Myometrial cell (primary cell): Measurements from ENCODE around the gene LRRC9. TPM values are rescaled to one million over a fixed set of nuclear protein-coding genes. Genes with fewer than 3 reads are reported as not detected.

Experiments
- total RNA-seq: library from RNA; depleted of rRNA; stranded (reverse); fragments of >200 nt; gene quantifications from 2 replicates; pipeline ENCODE4 v1.2.3, GENCODE V29; 2015

LRRC9 gene
- not detected in 2 replicates for total RNA-seq

DNA sequence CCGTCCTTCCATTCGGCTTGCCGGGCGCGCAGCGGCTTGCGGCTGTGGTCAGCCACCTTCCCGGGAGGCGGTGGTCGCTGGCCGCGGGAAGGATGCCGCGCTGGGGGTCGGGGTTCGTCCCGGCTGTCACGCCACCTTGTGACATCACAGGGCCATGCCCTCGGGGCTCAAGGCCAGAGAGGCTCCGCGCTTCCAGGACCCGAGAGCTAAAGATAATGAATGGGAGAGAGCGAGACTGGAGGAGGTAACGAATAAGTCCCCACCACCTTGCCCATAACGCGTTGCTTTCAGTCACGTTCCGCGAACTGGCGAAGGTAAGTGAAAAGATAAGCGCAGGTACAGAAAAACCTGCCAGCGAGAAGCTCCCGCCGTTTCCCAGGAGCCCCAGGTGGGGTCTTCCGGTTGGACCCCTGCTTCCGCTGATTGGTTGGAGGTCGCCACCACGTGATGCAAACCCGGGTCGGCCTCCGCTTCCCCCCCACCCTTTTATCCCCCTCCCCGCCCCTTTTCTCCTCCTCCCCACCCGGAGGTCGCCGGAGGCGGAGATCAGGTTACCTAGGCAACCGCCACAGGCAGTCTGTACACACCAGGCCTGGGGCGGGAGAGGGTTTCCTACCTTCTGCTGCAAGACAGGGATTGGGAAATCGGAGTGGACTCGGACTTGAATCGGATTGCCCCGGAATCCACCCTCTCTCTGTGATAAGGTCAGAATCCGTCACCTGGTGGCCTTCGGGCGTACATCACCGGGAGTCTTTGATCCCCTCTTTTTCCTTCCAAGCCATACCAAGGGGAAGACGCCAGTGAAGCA is at the start of gene LRRC9:
Gene LRRC9, plus strand, starts transcription at position 575 of the 808 bp plus-strand sequence.

DNA sequence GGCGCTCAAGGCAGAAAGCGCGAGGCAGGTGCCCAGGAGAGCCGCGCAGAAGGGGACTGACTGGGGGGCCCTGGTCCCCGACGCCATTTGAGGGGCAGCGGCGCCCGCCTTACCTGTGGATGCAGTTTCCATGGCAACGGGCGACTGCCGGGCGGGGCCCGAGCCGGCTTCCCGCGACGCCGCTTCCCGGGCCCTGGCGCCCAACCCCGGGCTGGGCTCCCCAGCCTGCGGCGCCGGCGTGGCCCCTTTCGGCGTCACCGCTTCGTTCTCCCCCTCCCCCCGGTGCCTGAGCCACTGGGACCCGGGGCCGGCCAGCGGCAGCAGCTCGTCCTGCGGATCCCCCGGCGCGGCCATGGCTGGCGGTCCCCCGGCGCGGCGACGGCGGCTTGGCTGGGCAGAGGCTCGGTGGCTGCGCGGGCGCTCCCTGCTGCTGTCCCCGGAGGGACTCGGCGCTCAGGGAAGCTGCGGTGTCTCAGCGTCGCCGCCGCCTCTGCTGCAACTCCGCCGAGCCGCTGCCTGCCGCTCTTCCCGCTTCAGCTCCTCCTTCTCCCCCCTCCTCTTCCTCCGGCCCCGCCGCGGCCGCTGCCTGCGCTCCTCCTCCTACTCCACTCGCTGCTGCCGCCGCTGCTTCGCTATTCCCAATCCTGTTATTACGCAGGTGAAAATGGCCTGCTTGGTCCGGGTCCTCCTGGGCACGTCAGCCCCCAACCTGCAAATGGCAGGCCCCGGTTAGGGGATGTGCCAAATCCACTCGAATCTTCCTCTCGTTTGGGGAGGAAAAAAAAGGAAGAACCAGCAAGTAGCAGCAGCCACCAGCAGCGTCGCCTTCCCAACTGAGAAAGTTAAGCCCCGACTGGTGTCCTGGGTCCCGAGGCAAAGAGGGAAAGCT is 49.4 kb upstream of the LRRC9 start, which contains the start of gene RTN1:
Gene RTN1, minus strand, starts transcription at position 500 of the 889 bp plus-strand sequence. Its CDS starts 146 bp downstream, at position 354.

DNA sequence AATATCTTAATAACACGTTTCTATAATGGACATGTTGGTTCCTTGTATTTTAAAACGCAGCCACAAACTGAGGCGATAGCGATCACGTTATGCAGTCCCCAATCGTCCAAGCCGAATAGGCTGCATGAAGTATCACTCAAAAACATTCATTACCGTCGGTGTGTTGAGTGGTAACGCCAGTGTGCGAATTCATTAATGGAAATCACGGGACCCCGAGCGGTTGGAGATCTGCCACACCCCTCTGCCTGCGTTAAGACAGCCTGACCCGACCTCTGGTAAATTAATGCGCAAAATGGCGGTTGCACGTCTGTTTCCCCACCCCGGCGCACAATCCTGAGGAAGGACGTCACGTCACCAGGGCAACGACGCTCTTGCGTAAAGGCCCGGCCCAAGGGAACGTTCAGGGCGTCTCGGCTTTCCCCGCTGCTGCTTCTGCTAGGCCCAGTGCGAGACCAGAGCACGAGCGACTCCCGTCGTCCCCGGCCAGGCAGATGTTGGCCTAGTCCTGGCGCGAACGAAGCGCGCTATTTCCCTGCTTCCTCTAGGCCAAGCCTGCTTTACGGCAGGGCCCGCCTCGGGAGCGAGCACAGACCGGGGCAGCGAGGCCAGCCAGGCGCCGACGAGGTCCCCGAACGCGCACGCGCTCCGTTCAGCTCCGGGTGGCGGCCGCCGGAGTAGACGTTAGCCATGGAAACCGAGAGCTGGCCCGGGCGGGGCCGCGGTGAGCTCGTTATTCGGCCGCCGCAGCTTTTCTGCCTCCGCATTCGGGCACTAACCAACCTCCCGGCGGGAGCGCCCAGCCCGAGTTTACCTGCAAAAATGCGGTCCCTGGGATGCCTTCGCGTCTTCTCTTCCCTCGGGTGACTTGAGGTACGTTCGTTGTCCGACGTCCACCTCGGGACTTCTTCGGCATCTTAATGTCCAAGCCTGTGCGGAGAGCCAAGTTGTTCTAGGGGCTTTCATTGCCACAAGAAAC is 171.9 kb downstream of the LRRC9 start, which contains the start of gene PCNX4:
Gene PCNX4, plus strand, starts transcription at position 374 of the 976 bp plus-strand sequence. CDS start 15,716 bp downstream, outside the sequence.

Other genes with a start within 250 kb of the LRRC9 start
- not detected in 2 replicates for gene RTN1, start 49.4 kb upstream of the LRRC9 start, total RNA-seq
- gene PCNX4, start 171.8 kb downstream of the LRRC9 start, total RNA-seq, result 49.9 and 87.4 TPM in 2 replicates
- gene DHRS7, start 245.3 kb downstream of the LRRC9 start, total RNA-seq, result 80.4 and 88.8 TPM in 2 replicates